ENCODE measurements around the gene RSRC2.
A peak's percentile ranks its signal among the peaks of the same experiment; 100 is the strongest.
"Not testable (repeated sequence)": the region's sequence is repeated elsewhere in the genome, so short reads cannot be mapped to it uniquely, and the experiment has no call there.

Gene RSRC2, protein sequence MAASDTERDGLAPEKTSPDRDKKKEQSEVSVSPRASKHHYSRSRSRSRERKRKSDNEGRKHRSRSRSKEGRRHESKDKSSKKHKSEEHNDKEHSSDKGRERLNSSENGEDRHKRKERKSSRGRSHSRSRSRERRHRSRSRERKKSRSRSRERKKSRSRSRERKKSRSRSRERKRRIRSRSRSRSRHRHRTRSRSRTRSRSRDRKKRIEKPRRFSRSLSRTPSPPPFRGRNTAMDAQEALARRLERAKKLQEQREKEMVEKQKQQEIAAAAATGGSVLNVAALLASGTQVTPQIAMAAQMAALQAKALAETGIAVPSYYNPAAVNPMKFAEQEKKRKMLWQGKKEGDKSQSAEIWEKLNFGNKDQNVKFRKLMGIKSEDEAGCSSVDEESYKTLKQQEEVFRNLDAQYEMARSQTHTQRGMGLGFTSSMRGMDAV

GRCh38 chr12:122526683-122527477 lies at the start of gene RSRC2, which contains the start of gene KNTC1:
Gene RSRC2, minus strand, starts transcription at chr12:122526936. Its CDS starts 83 bp downstream, at chr12:122526853.
Gene KNTC1, plus strand, starts transcription at chr12:122527249. Its CDS starts 2,815 bp downstream, at chr12:122530064.
- in situ Hi-C loops (cut with HindIII; ENCODE audit: low pct_ligation_motif_present, low pct_unique_long_range_greater_than_20kb, low sequenced_read_pairs), result no loop called here
- DNase-seq, result peak; percentile 100

- in situ Hi-C loops (cut with HindIII; ENCODE audit: low pct_ligation_motif_present, low pct_unique_long_range_greater_than_20kb, low sequenced_read_pairs), result no loop called here
- DNase-seq, result no peak
Measured at GRCh38 chr12:122571821-122572220, 45.1 kb upstream of the RSRC2 start.

- DNase-seq, result peak; percentile 31
- in situ Hi-C loops (cut with HindIII; ENCODE audit: low pct_ligation_motif_present, low pct_unique_long_range_greater_than_20kb, low sequenced_read_pairs), result not testable (repeated sequence)
Measured at GRCh38 chr12:122570006-122570405, 43.3 kb upstream of the RSRC2 start.

- DNase-seq, result no peak
- in situ Hi-C loops (cut with HindIII; ENCODE audit: low pct_ligation_motif_present, low pct_unique_long_range_greater_than_20kb, low sequenced_read_pairs), result no loop called here
Measured at GRCh38 chr12:122569288-122569687, 42.6 kb upstream of the RSRC2 start.

- DNase-seq; in situ Hi-C loops (cut with HindIII; ENCODE audit: low pct_ligation_motif_present, low pct_unique_long_range_greater_than_20kb, low sequenced_read_pairs): not testable (repeated sequence)
Measured at GRCh38 chr12:122566816-122567215, 40.1 kb upstream of the RSRC2 start.

DNA sequence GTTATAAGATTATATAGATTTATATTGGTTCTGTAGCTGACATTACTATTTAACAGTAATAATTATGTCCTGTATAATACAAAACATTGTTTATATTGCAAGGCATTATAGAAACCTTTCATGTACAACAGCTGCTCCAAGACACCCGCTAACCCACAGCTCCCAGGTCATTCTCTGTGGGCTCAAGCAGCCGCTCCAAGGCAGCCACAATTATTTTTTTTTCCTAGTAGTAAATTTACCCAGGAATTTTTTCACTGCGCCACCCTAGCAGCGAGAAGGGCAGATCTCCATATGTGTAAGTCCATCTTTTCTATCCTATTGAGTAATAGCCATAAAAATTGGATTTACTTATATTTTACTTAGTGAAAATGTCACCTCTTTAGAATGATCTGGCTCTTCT lies 36.6 kb upstream of the RSRC2 start:
- in situ Hi-C loops (cut with HindIII; ENCODE audit: low pct_ligation_motif_present, low pct_unique_long_range_greater_than_20kb, low sequenced_read_pairs), result no loop called here
- DNase-seq, result no peak

- in situ Hi-C loops (cut with HindIII; ENCODE audit: low pct_ligation_motif_present, low pct_unique_long_range_greater_than_20kb, low sequenced_read_pairs), result no loop called here
- DNase-seq, result no peak
Measured at GRCh38 chr12:122560138-122560537, 33.4 kb upstream of the RSRC2 start.

- no peak for DNase-seq
- in situ Hi-C loops (cut with HindIII; ENCODE audit: low pct_ligation_motif_present, low pct_unique_long_range_greater_than_20kb, low sequenced_read_pairs), result no loop called here
Measured at GRCh38 chr12:122558745-122559641, 32.3 kb upstream of the RSRC2 start.

DNA sequence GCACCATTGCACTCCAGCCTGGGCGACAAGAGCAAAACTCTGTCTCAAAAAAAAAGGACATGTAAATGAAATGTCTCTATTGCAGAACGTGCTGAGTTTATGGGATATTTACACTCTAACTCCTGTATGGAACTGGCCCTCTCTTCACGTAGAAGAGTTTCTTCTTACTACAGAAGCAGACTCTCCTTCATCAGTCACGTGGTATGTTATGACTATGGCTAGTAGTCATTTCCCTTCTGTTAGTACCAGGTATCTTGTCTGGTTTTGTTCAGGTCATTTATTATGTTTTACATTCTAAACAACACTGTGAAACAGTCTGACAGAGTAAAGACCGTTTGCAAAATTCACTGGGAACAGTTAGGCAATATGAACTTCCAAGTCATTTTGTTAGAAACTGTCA lies 20.6 kb upstream of the RSRC2 start:
- no peak for DNase-seq
- in situ Hi-C loops (cut with HindIII; ENCODE audit: low pct_ligation_motif_present, low pct_unique_long_range_greater_than_20kb, low sequenced_read_pairs), result no loop called here

- in situ Hi-C loops (cut with HindIII; ENCODE audit: low pct_ligation_motif_present, low pct_unique_long_range_greater_than_20kb, low sequenced_read_pairs), result no loop called here
- DNase-seq, result no peak
Measured at GRCh38 chr12:122545855-122546254, 19.1 kb upstream of the RSRC2 start.

DNA sequence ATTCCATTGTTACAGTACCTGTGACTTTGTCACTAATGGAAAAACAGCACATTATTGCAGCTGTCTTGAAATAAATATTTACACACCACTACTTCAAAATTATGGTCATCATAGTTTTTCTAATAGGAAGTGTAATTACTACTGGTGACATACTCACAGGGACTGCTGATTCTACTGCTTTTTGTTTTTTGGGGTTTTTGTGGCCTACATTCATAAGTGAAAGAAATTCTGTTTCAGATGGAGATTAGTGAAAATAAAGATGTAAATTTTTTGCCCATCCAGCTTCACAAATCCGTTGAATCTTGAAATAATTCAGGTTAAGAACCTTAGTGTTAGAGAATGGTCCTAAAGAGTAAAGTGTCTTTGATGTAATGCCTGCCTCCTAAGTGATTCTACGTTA lies 17.8 kb upstream of the RSRC2 start:
- in situ Hi-C loops (cut with HindIII; ENCODE audit: low pct_ligation_motif_present, low pct_unique_long_range_greater_than_20kb, low sequenced_read_pairs), result no loop called here

GRCh38 chr12:122538496-122538895 lies 11.8 kb upstream of the RSRC2 start:
- in situ Hi-C loops (cut with HindIII; ENCODE audit: low pct_ligation_motif_present, low pct_unique_long_range_greater_than_20kb, low sequenced_read_pairs), result no loop called here
- DNase-seq, result no peak

More for the DNA sequence above, 17.8 kb upstream of the RSRC2 start:
- DNase-seq, result no peak

- in situ Hi-C loops (cut with HindIII; ENCODE audit: low pct_ligation_motif_present, low pct_unique_long_range_greater_than_20kb, low sequenced_read_pairs), result no loop called here
- DNase-seq, result peak; percentile 32
Measured at GRCh38 chr12:122537021-122537420, 10.3 kb upstream of the RSRC2 start.

GRCh38 chr12:122533856-122534255 lies 7.1 kb upstream of the RSRC2 start:
- no peak for DNase-seq
- in situ Hi-C loops (cut with HindIII; ENCODE audit: low pct_ligation_motif_present, low pct_unique_long_range_greater_than_20kb, low sequenced_read_pairs), result no loop called here

DNA sequence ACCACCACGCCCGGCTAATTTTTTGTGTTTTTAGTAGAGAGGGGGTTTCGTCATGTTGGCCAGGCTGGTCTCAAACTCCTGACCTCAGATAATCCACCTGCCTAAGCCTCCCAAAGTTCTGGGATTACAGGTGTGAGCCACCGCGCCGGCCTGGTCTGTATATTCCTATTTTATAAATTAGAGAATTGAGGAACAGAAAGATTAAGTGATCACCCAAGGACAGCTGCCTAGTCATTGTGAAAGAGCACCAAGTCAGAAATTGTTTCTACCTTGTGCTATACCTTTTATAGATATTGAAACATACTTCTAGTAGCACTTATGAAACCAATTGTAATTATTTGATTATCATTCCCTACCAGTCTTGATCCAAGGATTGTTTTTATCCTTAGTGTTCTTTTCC lies 2.3 kb upstream of the RSRC2 start:
- in situ Hi-C loops (cut with HindIII; ENCODE audit: low pct_ligation_motif_present, low pct_unique_long_range_greater_than_20kb, low sequenced_read_pairs), result no loop called here
- DNase-seq, result no peak

DNA sequence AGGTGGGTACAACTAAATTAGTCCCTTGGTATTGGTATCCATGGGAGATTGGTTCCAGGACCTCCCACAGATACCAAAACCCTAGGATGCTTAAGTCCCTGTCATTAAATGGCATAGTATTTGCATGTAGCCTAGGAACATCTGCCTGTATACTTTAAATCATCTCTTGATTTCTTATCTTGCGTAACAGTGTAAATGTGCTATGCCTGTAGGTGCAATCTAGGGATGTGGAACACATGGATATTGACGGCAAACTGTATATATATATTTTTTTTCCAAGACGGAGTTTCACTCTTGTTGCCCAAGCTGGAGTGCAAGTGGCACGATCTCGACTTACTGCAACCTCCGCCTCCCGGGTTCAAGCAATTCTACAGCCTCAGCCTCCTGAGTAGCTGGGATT lies 1.8 kb upstream of the RSRC2 start:
- in situ Hi-C loops (cut with HindIII; ENCODE audit: low pct_ligation_motif_present, low pct_unique_long_range_greater_than_20kb, low sequenced_read_pairs), result no loop called here
- DNase-seq, result no peak

DNA sequence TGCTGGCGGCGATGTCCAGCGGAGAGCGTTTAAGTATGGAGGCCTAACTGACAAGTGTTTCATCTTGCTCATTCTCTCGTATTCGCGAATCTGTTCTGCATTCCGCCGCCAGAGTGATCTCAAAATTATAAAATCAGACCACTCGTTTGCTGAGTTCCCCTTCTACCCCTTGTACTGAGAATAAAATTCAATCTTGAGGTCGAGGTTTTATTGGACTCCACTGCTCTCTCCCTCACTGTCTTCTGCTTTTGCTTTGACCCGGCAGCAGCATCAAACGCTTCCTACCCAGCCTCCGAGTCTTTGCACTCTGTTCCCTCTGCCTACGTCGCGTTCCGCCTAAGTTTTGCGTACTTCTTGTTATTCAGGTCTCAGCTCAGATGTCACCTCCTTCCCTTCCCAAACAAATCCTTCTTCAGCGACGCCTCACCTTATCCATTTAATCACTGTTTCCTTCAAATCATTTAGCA lies 775 bp upstream of the RSRC2 start:
- DNase-seq, result peak; percentile 50
- in situ Hi-C loops (cut with HindIII; ENCODE audit: low pct_ligation_motif_present, low pct_unique_long_range_greater_than_20kb, low sequenced_read_pairs), result no loop called here

- no peak for DNase-seq
- in situ Hi-C loops (cut with HindIII; ENCODE audit: low pct_ligation_motif_present, low pct_unique_long_range_greater_than_20kb, low sequenced_read_pairs), result no loop called here
Measured at GRCh38 chr12:122523846-122524718, 2.7 kb downstream of the RSRC2 start.

All from ACHN (cell line).